Activated B cell treated with CpG ODN at 0.5 μM for 24 hours (primary cell): ENCODE results near the gene USH2A. TPM values are rescaled to one million over a fixed set of nuclear protein-coding genes. Genes with fewer than 3 reads are reported as not detected.

ENCODE experiments used
- ATAC-seq: fragments of 200-7000 bp; cut with Tn5 transposase; one replicate; pipeline ENCODE4 v1.10.0; 2021; ENCODE audit warnings: low read depth, mild to moderate bottlenecking, moderate library complexity
- CTCF ChIA-PET: fragments of 350-600 bp; sonication (Branson Sonifier 250); formaldehyde crosslinking; loops from one replicate; lab custom pipeline; 2021; ENCODE audit warnings: antibody characterized with exemption; lab: Charles Lee
- POLR2A ChIA-PET: fragments of 350-600 bp; sonication (Branson Sonifier 250); formaldehyde crosslinking; loops from one replicate; lab custom pipeline; 2021; ENCODE audit warnings: antibody characterized with exemption; lab: Charles Lee
- DNase-seq: peaks from one replicate; pipeline ENCODE4 v3.0.0; 2022
- H3K27ac Mint-ChIP-seq: one replicate; pipeline ENCODE4 v1.8.0; 2020; ENCODE audit warnings: mixed read lengths
- H3K27me3 Mint-ChIP-seq: one replicate; pipeline ENCODE4 v1.8.0; 2021; ENCODE audit warnings: mixed read lengths
- H3K36me3 Mint-ChIP-seq: one replicate; pipeline ENCODE4 v1.8.0; 2021; ENCODE audit warnings: low read depth, mixed read lengths
- H3K4me1 Mint-ChIP-seq: one replicate; pipeline ENCODE4 v1.8.0; 2021; ENCODE audit warnings: mixed read lengths
- H3K4me3 Mint-ChIP-seq: one replicate; pipeline ENCODE4 v1.8.0; 2020; ENCODE audit warnings: mild to moderate bottlenecking, mixed read lengths
- H3K9me3 Mint-ChIP-seq: one replicate; pipeline ENCODE4 v1.8.0; 2020; ENCODE audit warnings: mixed read lengths
- CTCF ChIP-seq: fragments of 200-600 bp; IDR thresholded peaks from one replicate; pipeline ENCODE4 v1.8.0; 2022; ENCODE audit warnings: antibody characterized with exemption, mild to moderate bottlenecking
- intact Hi-C: fragments of 100-400 bp; cut with micrococcal nuclease; formaldehyde crosslinking; loops from one replicate; pipeline ENCODE4 v1.15.1; 2024
- total RNA-seq: library from RNA; stranded (reverse); gene quantifications from 2 replicates; pipeline ENCODE4 v1.2.3, GENCODE V29; 2022

Gene USH2A
- total RNA-seq, 1 donor from 2014 or later = not detected

- TF ChIP-seq CTCF = no peak
- no peak for DNase-seq
- Mint-ChIP-seq H3K4me3 (no peak overlapping the region), H3K27me3 (no peaks in the 10 kb centered on the region), H3K4me1 (no peaks in the 10 kb centered on the region), H3K36me3 (no peaks in the 10 kb centered on the region), H3K27ac (no peak overlapping the region), H3K9me3 (no peaks in the 10 kb centered on the region)
- ChIA-PET POLR2A (no interaction called here), CTCF (no interaction called here)
- ATAC-seq = no peak
- intact Hi-C loops = no loop called here
Measured at GRCh38 chr1:216459651-216460207, 36.5 kb upstream of the USH2A start.

GRCh38 chr1:216458812-216459211, 35.6 kb upstream of the USH2A start:
- H3K36me3 Mint-ChIP-seq = no peaks in the 10 kb centered on the region
- no peak overlapping the region for H3K27ac Mint-ChIP-seq
- CTCF ChIA-PET = no interaction called here
- H3K4me1 Mint-ChIP-seq = no peaks in the 10 kb centered on the region
- H3K4me3 Mint-ChIP-seq = no peak overlapping the region
- intact Hi-C loops = no loop called here
- no peak for TF ChIP-seq CTCF
- POLR2A ChIA-PET = no interaction called here
- ATAC-seq (no peak), DNase-seq (no peak)
- no peaks in the 10 kb centered on the region for H3K27me3 Mint-ChIP-seq
- H3K9me3 Mint-ChIP-seq = no peaks in the 10 kb centered on the region

GRCh38 chr1:216457356-216457755, 34.1 kb upstream of the USH2A start:
- ChIA-PET CTCF (no interaction called here), POLR2A (no interaction called here)
- Mint-ChIP-seq H3K27me3 (no peaks in the 10 kb centered on the region), H3K4me3 (no peak overlapping the region), H3K9me3 (no peaks in the 10 kb centered on the region), H3K36me3 (no peaks in the 10 kb centered on the region), H3K27ac (no peak overlapping the region), H3K4me1 (no peaks in the 10 kb centered on the region)
- intact Hi-C loops = no loop called here
- no peak for ATAC-seq
- DNase-seq = no peak
- no peak for TF ChIP-seq CTCF

- Mint-ChIP-seq H3K27me3 (no peaks in the 10 kb centered on the region), H3K27ac (no peak overlapping the region), H3K9me3 (no peaks in the 10 kb centered on the region), H3K4me1 (no peaks in the 10 kb centered on the region), H3K4me3 (no peak overlapping the region), H3K36me3 (no peaks in the 10 kb centered on the region)
- TF ChIP-seq CTCF = no peak
- POLR2A ChIA-PET = no interaction called here
- CTCF ChIA-PET = no interaction called here
- no peak for DNase-seq
- no peak for ATAC-seq
- intact Hi-C loops = no loop called here
Measured at GRCh38 chr1:216456682-216457081, 33.4 kb upstream of the USH2A start.

- Mint-ChIP-seq H3K27ac (no peak overlapping the region), H3K27me3 (no peaks in the 10 kb centered on the region), H3K4me1 (no peaks in the 10 kb centered on the region), H3K36me3 (no peaks in the 10 kb centered on the region), H3K9me3 (no peaks in the 10 kb centered on the region), H3K4me3 (no peak overlapping the region)
- ATAC-seq (no peak), DNase-seq (no peak)
- CTCF ChIA-PET = no interaction called here
- intact Hi-C loops = no loop called here
- POLR2A ChIA-PET = no interaction called here
- TF ChIP-seq CTCF = no peak
Measured at GRCh38 chr1:216453777-216454176, 30.5 kb upstream of the USH2A start.
